Left lung (tissue), 10 donors: ENCODE measurements around the gene PRKCI. TPM values are rescaled to one million over a fixed set of nuclear protein-coding genes. Genes with fewer than 3 reads are reported as not detected.

Experiments
- ATAC-seq: fragments of 200-7000 bp; cut with Tn5 transposase; one replicate; pipeline ENCODE4 v1.9.1; 2020; ENCODE audit warnings: moderate library complexity
- DNase-seq, 4 donors: peaks; one replicate each; pipeline ENCODE4 v3.0.0-alpha.2; 2013 to 2020
- H3K27ac ChIP-seq, 2 donors: fragments of 200-600 bp; sonication (generic) in 1 of 2; one replicate each; pipeline versions ENCODE4 v1.5.0 to v1.8.0; 2020 to 2021
- H3K27me3 ChIP-seq, 2 donors: fragments of 200-600 bp; sonication (generic) in 1 of 2; one replicate each; pipeline versions ENCODE4 v1.5.0 to v1.8.0; 2020 to 2021
- H3K36me3 ChIP-seq, 2 donors: fragments of 200-600 bp; sonication (generic) in 1 of 2; one replicate each; pipeline versions ENCODE4 v1.5.0 to v1.8.0; 2020 to 2021
- H3K4me1 ChIP-seq, 2 donors: fragments of 200-600 bp; one replicate each; pipeline ENCODE4 v1.8.0; 2021
- H3K4me3 ChIP-seq, 2 donors: fragments of 200-600 bp; sonication (generic) in 1 of 2; one replicate each; pipeline versions ENCODE4 v1.5.0 to v1.8.0; 2020 to 2021; ENCODE audit warnings: mild to moderate bottlenecking in 1 of 2
- H3K9me3 ChIP-seq, 2 donors: fragments of 200-600 bp; sonication (generic) in 1 of 2; one replicate each; pipeline versions ENCODE4 v1.5.0 to v1.8.0; 2020 to 2021
- intact Hi-C, 2 donors: fragments of 100-400 bp; cut with DNase I; formaldehyde crosslinking; loops; one replicate each; pipeline versions ENCODE4 v1.11.2 to v1.14.2; 2022
- polyA plus RNA-seq, 6 donors: library from polyadenylated mRNA; unstranded; fragments of 120-200 nt; gene quantifications; one replicate each; pipeline ENCODE4 v1.2.1, GENCODE V29; 2013; ENCODE audit not compliant: insufficient read length in 6 of 6
- total RNA-seq, 2 donors: library from RNA; stranded (reverse); fragmentation: NEBNext Ultra II Directional; extraction: Animal tissue kit (Norgen Biotek cat#: 25700); gene quantifications; one replicate each; pipeline ENCODE4 v1.2.1, GENCODE V29; 2021
- TF ChIP-seq, protein P1 (sequence below), 2 donors: fragments of 200-600 bp; sonication (generic) in 1 of 2; IDR thresholded peaks; one replicate each; pipeline versions ENCODE4 v1.5.0 to v1.8.0; 2021; ENCODE audit warnings: antibody characterized with exemption in 2 of 2
- donor health status: DM: no; HTN: yes; CAD: no.
- donor health status: DM: no; HTN: no; CAD: no.

Gene PRKCI
- total and polyA plus RNA-seq, 8 donors = 33.0 to 82.4 (median 67.9) TPM

DNA sequence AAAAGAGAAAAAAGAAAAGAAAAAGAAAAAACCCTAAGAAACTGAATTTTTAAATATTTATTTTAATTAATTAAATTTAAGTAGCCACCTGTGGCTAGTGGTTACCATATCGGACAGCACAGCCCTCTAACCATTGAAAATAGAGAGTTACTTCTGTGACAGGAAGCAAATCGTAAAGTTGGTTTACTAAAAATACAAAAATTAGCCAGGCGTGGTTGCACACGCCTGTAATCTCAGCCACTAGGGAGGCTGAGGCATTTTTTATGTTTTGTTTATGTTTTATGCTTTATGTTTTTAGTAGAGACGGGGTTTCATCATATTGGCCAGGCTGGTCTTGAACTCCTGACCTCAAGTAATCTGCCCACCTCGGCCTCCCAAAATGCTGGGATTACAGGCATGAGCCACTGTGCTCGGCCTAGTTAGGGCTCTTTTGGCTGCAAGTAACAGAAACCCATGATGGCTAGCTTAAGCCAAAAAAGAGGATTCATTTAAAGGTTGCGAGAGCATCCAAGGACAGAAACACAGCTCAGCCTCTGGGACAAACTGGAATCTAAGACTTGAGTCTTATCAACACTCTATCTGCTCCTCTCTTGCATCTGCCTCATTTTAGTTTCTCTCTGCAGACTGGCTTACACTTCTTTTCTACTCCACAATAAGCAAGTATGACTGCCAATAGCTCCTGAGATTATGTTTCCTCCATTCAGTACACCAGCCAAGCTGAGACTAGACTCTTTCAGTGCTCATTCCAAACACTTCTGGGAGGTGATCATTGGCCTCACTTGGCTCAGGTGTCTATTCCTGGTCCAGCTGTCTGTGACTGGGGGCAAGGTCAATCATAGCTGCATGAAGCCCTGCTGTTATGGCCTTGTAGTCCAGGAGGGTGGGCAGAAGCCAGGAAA is 128.5 kb downstream of the PRKCI start:
- H3K4me3 ChIP-seq = no peak overlapping the region
- intact Hi-C loops = no loop called here
- no peak for DNase-seq
- no peak overlapping the region for H3K27ac ChIP-seq
- no peaks in the 10 kb centered on the region for H3K9me3 ChIP-seq
- H3K4me1 ChIP-seq = peaks cover 0 to 18% of the 10 kb centered on the region in 2 donors
- H3K36me3 ChIP-seq = no peaks in the 10 kb centered on the region
- H3K27me3 ChIP-seq = no peaks in the 10 kb centered on the region
- ATAC-seq = no peak
- TF ChIP-seq, protein P1, sequence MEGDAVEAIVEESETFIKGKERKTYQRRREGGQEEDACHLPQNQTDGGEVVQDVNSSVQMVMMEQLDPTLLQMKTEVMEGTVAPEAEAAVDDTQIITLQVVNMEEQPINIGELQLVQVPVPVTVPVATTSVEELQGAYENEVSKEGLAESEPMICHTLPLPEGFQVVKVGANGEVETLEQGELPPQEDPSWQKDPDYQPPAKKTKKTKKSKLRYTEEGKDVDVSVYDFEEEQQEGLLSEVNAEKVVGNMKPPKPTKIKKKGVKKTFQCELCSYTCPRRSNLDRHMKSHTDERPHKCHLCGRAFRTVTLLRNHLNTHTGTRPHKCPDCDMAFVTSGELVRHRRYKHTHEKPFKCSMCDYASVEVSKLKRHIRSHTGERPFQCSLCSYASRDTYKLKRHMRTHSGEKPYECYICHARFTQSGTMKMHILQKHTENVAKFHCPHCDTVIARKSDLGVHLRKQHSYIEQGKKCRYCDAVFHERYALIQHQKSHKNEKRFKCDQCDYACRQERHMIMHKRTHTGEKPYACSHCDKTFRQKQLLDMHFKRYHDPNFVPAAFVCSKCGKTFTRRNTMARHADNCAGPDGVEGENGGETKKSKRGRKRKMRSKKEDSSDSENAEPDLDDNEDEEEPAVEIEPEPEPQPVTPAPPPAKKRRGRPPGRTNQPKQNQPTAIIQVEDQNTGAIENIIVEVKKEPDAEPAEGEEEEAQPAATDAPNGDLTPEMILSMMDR (IDR thresholded peaks at IDR 0.05) = no peak

DNA sequence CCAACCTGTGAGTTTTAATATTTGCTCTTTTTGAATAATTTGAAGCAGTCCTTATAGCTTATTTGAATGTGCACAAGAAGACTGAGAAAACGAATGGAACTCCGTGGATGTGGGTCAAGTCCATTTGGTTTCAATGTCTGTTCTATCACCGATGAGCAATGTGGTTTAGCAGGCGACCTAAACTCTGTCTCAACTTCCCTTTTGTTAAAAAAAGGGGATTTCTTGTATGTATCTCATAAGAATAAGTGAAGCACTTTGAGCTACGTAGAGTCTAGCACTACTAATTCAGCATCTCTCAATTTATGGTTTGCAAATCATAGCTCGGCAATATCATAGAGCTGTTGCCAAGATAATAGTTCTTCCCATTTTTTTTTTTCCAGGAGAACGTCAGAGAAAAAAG is 130.7 kb downstream of the PRKCI start:
- no peaks in the 10 kb centered on the region for H3K9me3 ChIP-seq
- H3K36me3 ChIP-seq = no peaks in the 10 kb centered on the region
- ATAC-seq = no peak
- H3K27me3 ChIP-seq = no peaks in the 10 kb centered on the region
- TF ChIP-seq, protein P1 (IDR thresholded peaks at IDR 0.05) = no peak
- no peak overlapping the region for H3K4me3 ChIP-seq
- no peak for DNase-seq
- peaks cover 0 to 19% of the 10 kb centered on the region in 2 donors for H3K4me1 ChIP-seq
- intact Hi-C loops = no loop called here
- no peak overlapping the region for H3K27ac ChIP-seq

DNA sequence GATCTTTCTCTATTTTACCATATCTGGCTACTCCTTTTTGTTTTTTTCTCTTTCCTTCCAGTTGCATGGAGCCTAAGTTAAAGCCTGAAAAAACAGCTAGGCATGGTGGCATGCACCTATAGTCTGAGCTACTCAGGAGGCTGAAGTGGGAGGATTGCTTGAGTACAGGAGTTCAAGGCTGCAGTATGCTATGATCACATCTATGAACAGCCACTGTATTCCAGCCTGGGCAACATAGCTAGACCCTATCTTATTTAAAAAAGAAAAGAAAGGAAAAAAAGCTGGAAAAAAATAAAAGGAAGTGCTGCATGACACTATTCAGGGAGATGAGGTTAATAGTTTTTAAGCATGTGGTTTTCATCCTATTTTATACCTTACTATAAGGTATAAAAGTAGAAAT is 131.3 kb downstream of the PRKCI start:
- no peak for ATAC-seq
- no peaks in the 10 kb centered on the region for H3K27me3 ChIP-seq
- DNase-seq = no peak
- intact Hi-C loops = no loop called here
- H3K4me3 ChIP-seq = no peak overlapping the region
- peaks cover 0 to 19% of the 10 kb centered on the region in 2 donors for H3K4me1 ChIP-seq
- TF ChIP-seq, protein P1 (IDR thresholded peaks at IDR 0.05) = no peak
- no peaks in the 10 kb centered on the region for H3K9me3 ChIP-seq
- H3K36me3 ChIP-seq = no peaks in the 10 kb centered on the region
- H3K27ac ChIP-seq = no peak overlapping the region

DNA sequence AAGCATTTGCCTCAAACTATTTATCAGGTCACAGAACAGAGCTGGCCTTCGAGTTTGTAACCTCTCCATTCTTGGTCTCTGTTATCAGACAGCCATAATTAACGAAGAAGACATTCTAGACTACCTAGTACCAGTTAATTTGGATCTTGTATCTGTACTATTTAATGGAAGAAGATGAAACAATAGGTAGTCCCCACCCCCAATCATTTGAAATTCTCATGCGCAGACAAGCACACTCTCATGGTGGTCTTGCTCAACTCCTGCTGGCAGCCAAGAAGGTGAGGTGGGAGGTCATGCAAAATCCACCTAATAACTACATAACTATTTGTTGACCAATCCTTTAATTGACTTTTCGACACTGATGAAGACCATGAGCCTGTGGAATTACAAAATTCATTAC is 132.5 kb downstream of the PRKCI start:
- no peak for ATAC-seq
- peaks cover 0 to 29% of the 10 kb centered on the region in 2 donors for H3K4me1 ChIP-seq
- peaks cover 0 to 3% of the 10 kb centered on the region in 2 donors for H3K36me3 ChIP-seq
- no peaks in the 10 kb centered on the region for H3K9me3 ChIP-seq
- no peaks in the 10 kb centered on the region for H3K27me3 ChIP-seq
- TF ChIP-seq, protein P1 (IDR thresholded peaks at IDR 0.05) = no peak
- intact Hi-C loops = no loop called here
- H3K27ac ChIP-seq = no peak overlapping the region
- DNase-seq = no peak
- H3K4me3 ChIP-seq = no peak overlapping the region

Other genes starting within 250 kb of the PRKCI start
- gene GPR160, start 184.4 kb upstream of the PRKCI start, total RNA-seq = 10 to 100 TPM; 20.4 to 25.4 TPM
- gene GPR160, start 184.4 kb upstream of the PRKCI start, polyA plus RNA-seq = 10 to 100 TPM in 5 of 6 donors, 1 to 10 TPM in 1; 7.8 to 14.9 (median 12.1) TPM
- gene PHC3, start 40.7 kb upstream of the PRKCI start, total RNA-seq = 10 to 100 TPM; 58.3 to 66.3 TPM
- 10 to 100 TPM; 35.5 to 50.0 (median 42.6) TPM for gene PHC3, start 40.7 kb upstream of the PRKCI start, polyA plus RNA-seq
- gene SKIL, start 135.3 kb downstream of the PRKCI start, total RNA-seq = 100 to 1,000 TPM in 1 of 2 donors, 10 to 100 TPM in 1; 96.2 to 109 TPM
- 10 to 100 TPM; 49.7 to 63.8 (median 56.5) TPM for gene SKIL, start 135.3 kb downstream of the PRKCI start, polyA plus RNA-seq
- 10 to 100 TPM in 1 of 2 donors, 1 to 10 TPM in 1; 9.9 to 12.4 TPM for gene CLDN11, start 196.4 kb downstream of the PRKCI start, total RNA-seq
- 10 to 100 TPM in 1 of 6 donors, 1 to 10 TPM in 5; 5.6 to 10.5 (median 8.4) TPM for gene CLDN11, start 196.4 kb downstream of the PRKCI start, polyA plus RNA-seq